IPS-18a (cell line): ENCODE data around the gene GGPS1.
A peak's percentile ranks its signal among the peaks of the same experiment; 100 is the strongest.
"Not testable (repeated sequence)": the region's sequence is repeated elsewhere in the genome, so short reads cannot be mapped to it uniquely, and the experiment has no call there.

ENCODE experiments used
- H3K27ac ChIP-seq: one replicate; pipeline ENCODE4 v1.5.1; 2013; ENCODE audit warnings: low read length
- H3K27me3 ChIP-seq: one replicate; pipeline ENCODE4 v1.6.1; 2013; ENCODE audit warnings: mild to moderate bottlenecking, low read length; ENCODE audit not compliant: control insufficient read depth, insufficient read depth
- H3K36me3 ChIP-seq: one replicate; pipeline ENCODE4 v1.6.1; 2013; ENCODE audit warnings: low read depth, low read length; ENCODE audit not compliant: control insufficient read depth
- H3K4me1 ChIP-seq: one replicate; pipeline ENCODE4 v1.6.1; 2013; ENCODE audit warnings: low read depth, low read length; ENCODE audit not compliant: control insufficient read depth
- H3K4me3 ChIP-seq: one replicate; pipeline ENCODE4 v1.5.1; 2013; ENCODE audit warnings: low read length
- H3K9ac ChIP-seq: one replicate; pipeline ENCODE4 v1.6.1; 2013; ENCODE audit warnings: mild to moderate bottlenecking, low read length, moderate library complexity
- H3K9me3 ChIP-seq: one replicate; pipeline ENCODE4 v1.6.1; 2013; ENCODE audit warnings: low read depth, low read length; ENCODE audit not compliant: control insufficient read depth

Gene GGPS1

DNA sequence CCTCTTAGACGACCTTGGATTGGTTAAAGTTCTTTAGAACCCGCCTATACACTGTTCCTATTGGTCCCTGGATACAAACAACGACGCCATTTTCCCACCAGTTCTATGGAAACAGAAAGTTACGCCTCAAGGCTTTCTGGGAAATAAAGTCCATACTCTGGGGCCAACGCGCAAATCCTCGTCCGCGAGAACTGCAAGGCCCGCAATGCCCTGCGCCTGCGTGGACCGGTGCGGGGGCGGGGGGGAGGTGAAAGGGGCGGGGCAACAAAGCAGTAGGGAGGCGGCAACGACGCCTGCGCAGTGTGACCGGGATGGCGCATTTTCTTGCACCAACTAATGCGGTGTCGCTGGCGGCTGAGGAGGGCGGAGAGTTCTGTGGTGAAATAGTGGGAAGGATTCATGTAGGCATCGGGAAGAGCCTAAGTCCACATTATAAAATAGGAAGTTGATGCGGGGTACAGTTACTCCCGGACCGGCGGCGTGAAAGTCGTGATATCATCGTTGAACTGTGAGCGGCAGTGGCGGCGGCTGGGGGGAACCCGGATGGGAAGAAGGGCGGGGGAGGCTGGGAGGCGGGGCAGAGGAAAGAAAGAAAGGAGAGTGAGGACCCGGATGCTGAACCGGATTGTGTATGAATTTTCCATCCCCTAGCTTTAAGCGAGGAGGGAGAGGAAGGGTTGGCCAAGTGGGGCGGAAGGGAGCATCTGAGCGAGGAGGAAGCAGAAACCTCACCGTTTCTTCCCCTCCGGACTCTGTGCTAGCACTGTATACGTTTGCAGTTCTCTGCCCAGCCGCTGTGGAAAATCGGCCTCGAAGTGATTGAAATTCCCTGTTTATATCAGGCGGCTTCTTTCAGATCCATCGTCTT lies at the start of gene GGPS1:
Gene GGPS1 (plus strand): TSS at position 300 of the 868 bp plus-strand sequence. CDS start 6,695 bp downstream, outside the sequence.
- no peaks in the 10 kb centered on the region for H3K27me3 ChIP-seq
- H3K4me3 ChIP-seq, result peak within 1 kb of the TSS; percentile 91
- peaks cover 28% of the 10 kb centered on the region for H3K4me1 ChIP-seq
- H3K36me3 ChIP-seq, result peaks cover 9% of the 10 kb centered on the region
- H3K9me3 ChIP-seq, result no peaks in the 10 kb centered on the region
- H3K27ac ChIP-seq, result peak within 1 kb of the TSS; percentile 84
- H3K9ac ChIP-seq, result peak within 1 kb of the TSS; percentile 88

- Histone ChIP-seq H3K9ac (no peak overlapping the region), H3K27me3 (no peaks in the 10 kb centered on the region), H3K27ac (no peak overlapping the region), H3K4me1 (peaks cover 20% of the 10 kb centered on the region), H3K4me3 (peak overlapping the region; percentile 14), H3K36me3 (no peaks in the 10 kb centered on the region), H3K9me3 (no peaks in the 10 kb centered on the region)
These were observed 49.5 kb upstream of the GGPS1 start for GRCh38 chr1:235278915-235279292.

DNA sequence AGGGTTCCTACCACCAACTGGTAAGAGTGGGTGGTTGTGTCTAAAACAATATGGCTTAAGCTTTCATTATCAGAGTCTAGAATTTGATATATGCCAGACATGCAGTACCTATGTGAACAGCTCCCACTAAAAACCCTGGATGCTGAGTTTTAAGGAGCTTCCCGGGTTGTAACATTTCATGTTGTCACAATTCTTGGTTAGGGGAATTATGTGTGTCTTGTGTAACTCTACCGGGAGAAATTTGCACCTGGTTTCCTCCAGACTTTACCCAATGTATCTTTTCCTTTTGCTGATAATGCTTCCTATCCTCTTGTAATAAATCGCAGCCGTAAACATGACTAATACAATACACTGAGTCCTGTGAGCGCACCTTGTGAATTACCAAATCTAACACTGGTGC lies 48.7 kb upstream of the GGPS1 start:
- no peak overlapping the region for H3K9ac ChIP-seq
- H3K9me3 ChIP-seq, result no peaks in the 10 kb centered on the region
- H3K27me3 ChIP-seq, result no peaks in the 10 kb centered on the region
- H3K36me3 ChIP-seq, result no peaks in the 10 kb centered on the region
- H3K4me1 ChIP-seq, result peaks cover 20% of the 10 kb centered on the region
- no peak overlapping the region for H3K27ac ChIP-seq
- peak overlapping the region; percentile 14 for H3K4me3 ChIP-seq

DNA sequence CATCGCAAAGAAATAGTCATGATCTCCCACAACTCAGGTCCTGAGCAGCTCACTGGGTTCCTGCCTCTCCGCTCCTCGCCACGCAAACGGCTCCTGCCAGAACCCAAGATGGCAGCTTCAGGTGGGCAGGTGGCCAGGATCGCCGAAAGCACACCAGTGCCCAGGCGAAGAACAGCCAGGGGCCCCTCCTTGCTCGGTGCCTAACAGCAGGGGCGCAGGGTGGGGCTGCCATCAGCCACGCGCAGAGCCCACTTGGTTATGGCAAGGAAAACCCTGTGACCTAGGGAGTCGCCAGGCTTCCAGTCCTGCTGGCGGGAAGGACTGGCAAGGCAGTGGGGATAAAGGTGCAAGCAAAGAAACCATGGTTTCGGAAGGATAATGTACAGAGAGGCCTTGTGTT lies 47.9 kb upstream of the GGPS1 start:
- Histone ChIP-seq H3K27ac (no peak overlapping the region), H3K4me3 (no peak overlapping the region), H3K4me1 (peaks cover 19% of the 10 kb centered on the region), H3K36me3 (no peaks in the 10 kb centered on the region), H3K27me3 (no peaks in the 10 kb centered on the region), H3K9me3 (no peaks in the 10 kb centered on the region), H3K9ac (no peak overlapping the region)

- H3K36me3 ChIP-seq, H3K27ac ChIP-seq: not testable (repeated sequence)
- H3K4me1 ChIP-seq, result peaks cover 32% of the 10 kb centered on the region
These were observed 44.7 kb upstream of the GGPS1 start for GRCh38 chr1:235283636-235284035.

DNA sequence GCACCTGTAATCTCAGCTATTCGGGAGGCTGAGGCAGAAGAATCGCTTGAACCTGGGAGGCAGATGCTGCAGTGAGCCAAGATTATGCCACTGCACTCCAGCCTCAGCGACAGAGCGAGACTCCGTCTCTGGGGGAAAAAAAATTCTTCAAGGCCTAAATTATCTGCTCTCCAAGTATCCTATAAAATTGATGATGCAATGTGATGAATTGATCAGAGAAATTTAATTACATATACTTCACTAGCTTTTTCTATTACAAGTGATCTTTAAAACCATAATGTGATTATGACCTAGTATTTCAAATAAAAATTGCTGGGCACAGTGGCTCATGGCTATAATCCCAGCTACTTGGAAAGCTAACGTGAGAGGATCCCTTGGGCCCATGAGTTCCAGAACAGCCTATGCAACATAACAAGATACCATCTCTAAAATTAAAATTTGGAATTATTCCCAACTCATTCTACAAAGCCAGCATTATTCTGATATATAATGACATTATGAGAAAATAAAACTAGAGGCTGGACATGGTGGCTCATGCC lies 44.1 kb upstream of the GGPS1 start:
- Histone ChIP-seq H3K27ac (no peak overlapping the region), H3K36me3 (no peaks in the 10 kb centered on the region), H3K27me3 (no peaks in the 10 kb centered on the region)

More at GRCh38 chr1:235283636-235284035, 44.7 kb upstream of the GGPS1 start:
- H3K27me3 ChIP-seq, H3K9me3 ChIP-seq, H3K9ac ChIP-seq, H3K4me3 ChIP-seq: not testable (repeated sequence)

GRCh38 chr1:235286667-235287066 lies 41.7 kb upstream of the GGPS1 start:
- peaks cover 18% of the 10 kb centered on the region for H3K4me1 ChIP-seq
- no peak overlapping the region for H3K27ac ChIP-seq
- H3K9me3 ChIP-seq, result no peaks in the 10 kb centered on the region
- H3K9ac ChIP-seq, result no peak overlapping the region
- H3K4me3 ChIP-seq, result no peak overlapping the region
- H3K36me3 ChIP-seq, result no peaks in the 10 kb centered on the region
- no peaks in the 10 kb centered on the region for H3K27me3 ChIP-seq

More for the DNA sequence above, 44.1 kb upstream of the GGPS1 start:
- Histone ChIP-seq H3K4me3 (no peak overlapping the region), H3K9ac (no peak overlapping the region), H3K9me3 (no peaks in the 10 kb centered on the region), H3K4me1 (peaks cover 25% of the 10 kb centered on the region)

- Histone ChIP-seq H3K9me3 (no peaks in the 10 kb centered on the region), H3K36me3 (no peaks in the 10 kb centered on the region), H3K9ac (no peak overlapping the region), H3K4me1 (peaks cover 18% of the 10 kb centered on the region), H3K4me3 (no peak overlapping the region), H3K27me3 (no peaks in the 10 kb centered on the region), H3K27ac (no peak overlapping the region)
These were observed 41.0 kb upstream of the GGPS1 start for GRCh38 chr1:235287208-235287882.

DNA sequence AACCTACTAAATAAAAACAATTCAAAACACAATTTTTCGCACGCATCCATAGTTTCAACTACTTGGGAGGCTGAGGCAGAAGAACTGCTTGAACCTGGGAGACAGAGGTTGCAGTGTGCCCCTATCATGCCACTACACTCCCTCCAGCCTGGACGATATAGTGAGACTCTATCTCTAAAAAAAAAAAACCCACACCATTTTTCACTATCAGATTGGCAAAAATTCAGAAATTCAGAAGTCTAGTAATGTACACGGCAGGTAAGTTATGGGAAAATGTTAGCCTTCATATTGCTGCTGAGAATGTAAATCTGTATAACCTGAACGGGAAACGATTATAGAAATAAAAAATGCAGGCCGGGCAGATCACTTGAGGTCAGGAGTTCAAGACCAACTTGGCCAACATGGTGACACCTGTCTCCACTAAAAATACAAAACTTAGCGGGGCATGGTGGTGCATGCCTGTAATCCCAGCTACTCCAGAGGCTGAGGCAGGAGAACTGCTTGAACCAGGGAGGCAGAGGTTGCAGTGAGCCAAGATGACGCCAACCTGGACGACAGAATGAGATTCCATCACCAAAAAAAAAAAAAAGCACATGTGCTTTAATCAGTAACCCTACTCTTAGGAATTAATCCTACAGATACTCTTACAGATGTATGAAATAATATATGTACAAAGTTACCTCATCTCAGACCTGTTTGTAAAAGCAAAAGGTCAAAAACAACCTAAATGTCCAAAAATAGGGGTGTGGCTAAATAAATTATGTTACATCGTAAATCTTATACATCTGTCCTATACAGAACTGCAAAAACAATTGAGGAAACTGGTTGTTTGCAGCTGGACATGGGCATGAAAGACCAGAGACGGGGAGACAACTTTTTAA lies 38.3 kb upstream of the GGPS1 start:
- Histone ChIP-seq H3K36me3 (no peaks in the 10 kb centered on the region), H3K9ac (no peak overlapping the region), H3K27me3 (no peaks in the 10 kb centered on the region), H3K27ac (no peak overlapping the region), H3K4me1 (peaks cover 18% of the 10 kb centered on the region), H3K9me3 (no peaks in the 10 kb centered on the region), H3K4me3 (no peak overlapping the region)

GRCh38 chr1:235290740-235291502 lies 37.4 kb upstream of the GGPS1 start:
- Histone ChIP-seq H3K27ac (no peak overlapping the region), H3K36me3 (no peaks in the 10 kb centered on the region), H3K4me3 (no peak overlapping the region)

More at GRCh38 chr1:235290740-235291502, 37.4 kb upstream of the GGPS1 start:
- H3K4me1 ChIP-seq, result peaks cover 16% of the 10 kb centered on the region
- no peaks in the 10 kb centered on the region for H3K9me3 ChIP-seq
- no peaks in the 10 kb centered on the region for H3K27me3 ChIP-seq
- no peak overlapping the region for H3K9ac ChIP-seq
